HG03520 (cell line): ENCODE data around the gene TMEM145.

ENCODE experiments used
- ATAC-seq: cut with Tn5 transposase; IDR thresholded peaks from one replicate; pipeline ENCODE4 v1.9.1; 2021; ENCODE audit warnings: mild to moderate bottlenecking, moderate library complexity; ENCODE audit not compliant: unreplicated experiment

Gene TMEM145

GRCh38 chr19:42277821-42278451, 35.2 kb upstream of the TMEM145 start:
- ATAC-seq, result no peak

DNA sequence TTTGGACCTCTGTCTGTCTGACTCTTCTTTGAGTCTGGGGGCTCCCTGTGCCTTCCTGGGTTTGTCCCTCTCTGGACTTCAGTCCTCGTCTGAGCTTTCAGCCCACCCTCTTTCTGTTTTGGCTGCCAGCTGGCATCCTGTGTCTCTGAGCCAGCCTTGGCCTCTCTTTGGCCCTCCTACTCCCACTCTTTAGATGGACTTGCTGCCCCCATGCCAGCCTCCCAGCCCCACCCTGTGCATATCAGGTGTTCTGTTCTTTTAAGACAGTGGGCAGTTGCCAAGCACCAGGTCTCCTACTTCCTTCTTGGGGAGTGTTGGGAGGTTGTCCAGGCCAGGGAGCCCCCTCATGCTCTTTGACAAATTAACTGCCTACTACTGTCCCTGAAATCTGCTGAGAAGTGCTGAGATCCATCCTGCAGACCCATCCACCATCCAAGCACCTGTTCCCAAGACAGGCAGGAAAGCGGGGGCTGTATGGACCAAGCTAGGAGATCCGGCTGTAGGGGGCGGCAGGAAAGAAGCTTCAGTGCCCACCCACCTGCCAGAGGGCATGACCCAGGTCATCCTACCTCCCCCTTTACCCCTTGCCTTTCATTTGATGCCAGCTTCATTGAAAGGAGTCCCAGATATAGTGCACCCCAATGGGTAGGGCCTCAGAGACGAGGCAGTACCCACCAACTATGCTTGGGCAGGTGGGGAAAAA, 34.5 kb upstream of the TMEM145 start:
- no peak for ATAC-seq

GRCh38 chr19:42279155-42279901, 33.8 kb upstream of the TMEM145 start:
- no peak for ATAC-seq

- ATAC-seq, result no peak
Measured at GRCh38 chr19:42279902-42280814, 33.0 kb upstream of the TMEM145 start.

- no peak for ATAC-seq
Measured at GRCh38 chr19:42280815-42281145, 32.3 kb upstream of the TMEM145 start.

DNA sequence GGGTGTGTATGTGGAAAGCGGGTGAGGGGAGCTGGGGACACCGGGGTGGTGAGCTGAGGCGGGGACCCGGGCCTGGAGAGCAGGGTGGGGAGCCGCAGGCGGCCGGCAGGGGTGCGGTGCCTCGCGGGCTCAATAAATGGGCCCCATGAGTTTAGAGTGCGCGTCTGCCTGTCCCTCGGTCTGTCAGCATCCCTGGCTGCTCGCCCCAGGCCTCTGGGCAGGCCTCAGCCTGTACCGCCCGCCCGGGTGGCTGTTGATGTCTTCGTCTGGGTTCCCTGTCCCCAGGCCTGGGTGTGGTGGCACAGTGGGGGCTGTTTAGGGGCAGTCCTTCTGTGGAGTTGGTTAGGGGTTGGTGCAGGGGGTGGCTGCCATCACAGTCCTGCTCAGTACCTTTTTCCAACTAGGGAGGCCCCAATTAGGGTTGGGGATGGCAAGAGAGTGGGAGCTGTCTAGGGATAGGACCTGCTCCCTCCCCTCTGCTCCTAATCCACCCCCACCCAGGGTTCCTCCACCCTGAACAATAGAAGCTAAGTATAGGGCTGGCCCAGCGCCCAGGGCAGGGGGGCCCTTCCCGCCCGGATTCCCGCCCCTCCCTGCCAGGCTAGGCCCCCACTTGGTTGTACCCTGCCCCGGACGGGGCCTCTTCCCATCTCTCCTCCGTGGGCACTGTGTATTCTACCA, 31.8 kb upstream of the TMEM145 start:
- ATAC-seq, result no peak

DNA sequence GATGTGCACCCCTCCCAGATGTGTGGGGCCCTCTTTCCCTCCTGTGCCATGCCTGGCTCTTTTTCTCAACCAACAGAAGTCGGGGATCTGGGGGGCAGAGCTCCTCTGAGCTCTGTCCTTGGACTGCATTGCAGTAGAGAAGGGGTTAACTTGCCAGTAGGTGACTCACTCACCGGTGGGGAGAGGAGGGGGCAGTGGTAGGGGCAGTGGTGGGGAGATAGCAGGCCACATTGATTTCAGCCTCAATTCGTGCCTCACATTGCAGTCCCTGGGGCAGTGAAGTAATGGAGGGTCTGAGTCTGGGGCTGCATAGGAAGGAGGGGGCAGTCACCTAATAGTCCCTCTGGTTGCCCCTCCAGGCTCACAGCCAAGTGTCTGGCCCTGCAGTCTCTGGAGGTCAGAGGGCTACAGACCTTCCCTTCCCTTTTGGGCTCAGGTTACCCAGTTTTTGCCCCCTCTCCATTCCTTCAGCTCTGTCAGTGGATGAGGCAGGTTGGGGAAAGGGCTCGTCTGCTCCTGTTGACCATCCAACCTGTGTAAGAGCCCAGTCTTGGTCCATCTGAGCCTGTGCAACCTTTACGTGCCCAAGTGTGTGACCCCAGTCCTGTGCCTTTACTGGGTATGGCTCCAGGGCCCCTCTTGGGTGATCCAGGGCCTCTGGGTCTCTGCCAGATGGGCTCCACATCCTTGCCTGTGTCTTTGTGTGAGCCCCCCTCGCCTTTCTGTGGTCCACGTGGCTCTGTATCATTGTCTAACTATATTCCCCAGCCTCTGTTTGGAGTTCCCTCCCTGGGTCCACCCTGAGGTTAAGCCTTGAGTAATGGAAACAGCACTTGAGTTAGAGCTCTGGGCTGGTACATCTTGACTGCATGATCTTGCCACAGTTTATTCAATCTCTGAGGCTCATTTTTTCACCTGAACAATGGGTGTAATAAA, 31.0 kb upstream of the TMEM145 start:
- no peak for ATAC-seq

DNA sequence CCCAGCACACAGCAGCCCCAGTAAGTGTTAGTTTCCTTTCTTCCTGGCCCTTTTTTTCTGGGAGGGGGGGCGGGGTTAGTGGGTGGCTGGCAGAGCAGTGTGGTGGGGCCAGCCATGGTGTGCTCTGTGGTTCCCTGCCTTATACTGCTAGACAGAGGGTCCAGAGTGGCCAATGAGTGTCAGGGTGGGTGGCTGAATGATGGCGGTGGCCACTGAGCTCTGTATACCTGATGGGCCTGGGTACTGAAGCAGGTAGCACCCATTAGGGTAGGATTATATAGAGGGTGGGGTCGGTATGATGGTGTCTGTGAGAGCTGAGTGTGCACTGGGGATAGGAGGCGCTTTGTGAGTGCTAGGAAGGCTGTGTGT, 30.3 kb upstream of the TMEM145 start:
- ATAC-seq, result no peak

DNA sequence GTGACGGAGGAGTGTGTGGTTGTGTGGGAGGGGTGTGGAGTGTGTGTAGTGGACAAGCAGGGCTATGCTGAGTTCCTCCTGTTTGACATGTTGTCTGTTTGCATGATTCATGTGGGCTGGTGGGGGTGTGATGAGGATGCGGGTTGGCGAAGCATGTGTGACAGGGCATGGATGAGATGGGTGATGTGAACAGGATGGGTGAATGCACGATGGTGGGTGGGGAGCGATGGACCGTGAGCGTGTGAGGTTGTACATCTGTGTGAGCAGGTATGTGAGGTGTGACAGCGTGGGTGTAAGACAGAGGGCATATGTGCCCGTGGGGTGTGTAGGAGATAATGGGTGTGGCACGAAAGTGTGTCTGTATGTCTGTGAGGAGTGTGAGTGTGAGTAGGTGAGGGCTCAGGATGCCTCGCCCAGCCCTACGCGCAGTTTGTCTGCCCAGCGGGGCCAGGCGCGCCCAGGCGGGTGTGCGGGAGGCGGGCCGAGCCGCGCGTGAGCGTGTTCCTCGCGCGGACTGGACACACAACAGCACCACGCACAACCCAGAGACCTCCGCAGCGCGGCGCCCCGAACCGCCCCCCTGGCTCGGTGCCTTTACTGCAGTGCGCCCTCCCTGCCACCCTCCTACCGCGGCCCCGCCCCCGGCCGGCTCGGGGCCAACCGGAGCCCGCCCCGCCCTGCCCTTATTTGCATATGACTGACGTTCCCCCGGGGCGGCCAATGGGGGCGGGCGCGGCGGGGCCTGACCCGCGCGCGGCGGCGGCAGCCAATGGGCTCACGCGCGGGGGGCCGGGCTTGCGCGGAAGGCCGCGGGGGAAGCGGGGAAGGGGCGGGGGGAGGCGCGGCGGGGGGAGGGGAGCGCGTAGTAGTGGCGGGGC, 29.7 kb upstream of the TMEM145 start:
- peak; percentile 35 for ATAC-seq

DNA sequence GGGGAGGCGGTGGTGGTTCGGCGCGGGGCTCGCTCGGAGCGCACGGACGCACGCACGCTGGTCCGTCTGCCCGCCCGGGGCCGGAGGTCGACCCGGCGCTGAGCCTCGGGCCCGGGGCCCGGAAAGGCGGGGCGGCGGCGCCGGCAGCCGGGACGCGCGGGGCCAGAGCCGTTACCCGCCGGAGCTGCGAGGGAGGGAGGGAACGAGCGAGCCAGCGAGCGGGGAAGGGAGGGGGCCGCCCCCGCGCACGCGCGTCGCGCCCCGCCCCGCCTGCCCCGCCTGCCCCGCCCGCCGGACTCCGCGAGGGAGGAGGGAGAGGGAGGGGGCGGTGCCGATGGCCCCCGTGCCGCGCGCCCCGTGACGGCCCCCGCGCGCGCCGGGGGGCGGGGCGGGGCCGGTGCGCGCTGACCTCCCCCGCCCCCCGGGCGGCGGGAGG, 29.0 kb upstream of the TMEM145 start:
- peak; percentile 28 for ATAC-seq

- ATAC-seq, result no peak
Measured at GRCh38 chr19:42284591-42285341, 28.3 kb upstream of the TMEM145 start.

DNA sequence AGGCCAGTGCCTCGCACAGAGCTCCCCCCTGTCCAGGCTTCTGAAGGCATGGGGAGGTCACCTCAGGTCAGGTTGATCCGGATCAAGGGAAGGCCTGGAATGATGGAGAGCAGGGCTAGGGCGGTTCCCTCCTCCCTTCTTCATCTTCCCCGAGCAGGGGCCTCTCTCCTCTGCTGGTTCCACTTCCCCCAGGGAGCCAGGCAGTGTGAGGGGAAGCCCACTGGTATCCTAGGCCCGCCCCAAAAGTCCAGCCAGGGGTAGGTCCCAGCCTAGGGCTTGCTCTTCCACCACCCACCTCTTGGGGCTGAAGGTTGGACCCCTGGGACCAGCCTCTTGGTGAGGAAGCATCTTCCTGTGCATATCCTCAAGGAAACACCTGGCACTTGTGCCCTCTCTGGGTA, 27.6 kb upstream of the TMEM145 start:
- no peak for ATAC-seq

DNA sequence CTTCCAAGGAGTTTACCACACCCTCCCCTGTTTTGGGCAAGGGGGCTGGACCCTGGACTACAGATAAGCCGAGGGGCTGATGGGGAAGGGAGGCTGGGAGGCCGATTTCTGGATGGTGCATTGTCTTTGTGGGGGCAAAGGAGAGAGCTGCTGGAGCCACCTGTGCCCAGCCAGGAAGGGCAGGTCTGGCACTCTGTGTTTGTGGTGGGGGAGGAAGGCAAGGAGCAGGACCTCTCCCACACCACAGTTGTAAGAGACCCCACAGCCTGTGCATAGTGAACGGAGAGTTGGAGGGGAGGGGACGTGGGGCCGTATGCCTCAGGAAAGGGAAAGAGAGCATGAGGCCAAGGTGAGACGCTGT, 27.1 kb upstream of the TMEM145 start:
- ATAC-seq, result no peak

DNA sequence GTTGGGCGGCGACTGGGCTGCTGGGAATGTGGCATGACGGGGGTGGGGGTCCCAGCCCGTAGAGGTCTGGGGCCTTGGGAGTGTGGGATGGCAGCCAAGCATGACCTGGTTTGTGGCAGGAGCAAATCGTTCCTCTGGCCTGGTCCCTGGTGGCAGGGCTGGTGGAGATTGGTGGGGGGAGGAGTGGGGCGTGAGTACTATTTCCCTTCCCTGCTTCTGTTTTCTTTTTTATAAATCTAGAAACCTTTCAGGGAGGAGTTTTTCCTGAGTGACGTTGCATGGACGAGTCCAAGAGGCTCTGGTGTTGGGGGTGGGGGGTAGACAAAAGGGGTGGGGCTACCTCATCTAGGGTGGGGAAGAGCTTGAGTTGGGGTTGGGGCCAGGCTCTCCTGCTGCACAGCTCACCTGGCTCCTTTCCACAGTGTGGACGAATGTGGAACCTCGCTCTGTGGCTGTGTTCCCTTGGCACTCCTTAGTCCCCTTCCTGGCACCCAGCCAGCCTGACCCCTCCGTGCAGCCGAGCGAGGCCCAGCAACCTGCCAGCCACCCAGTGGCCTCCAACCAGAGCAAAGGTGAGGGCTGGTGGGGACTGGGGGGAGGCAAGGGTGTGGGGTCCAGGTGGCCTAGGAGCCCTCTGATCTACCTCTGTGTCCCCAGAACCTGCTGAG, 26.6 kb upstream of the TMEM145 start:
- no peak for ATAC-seq

GRCh38 chr19:42287017-42287826, 25.9 kb upstream of the TMEM145 start:
- no peak for ATAC-seq

DNA sequence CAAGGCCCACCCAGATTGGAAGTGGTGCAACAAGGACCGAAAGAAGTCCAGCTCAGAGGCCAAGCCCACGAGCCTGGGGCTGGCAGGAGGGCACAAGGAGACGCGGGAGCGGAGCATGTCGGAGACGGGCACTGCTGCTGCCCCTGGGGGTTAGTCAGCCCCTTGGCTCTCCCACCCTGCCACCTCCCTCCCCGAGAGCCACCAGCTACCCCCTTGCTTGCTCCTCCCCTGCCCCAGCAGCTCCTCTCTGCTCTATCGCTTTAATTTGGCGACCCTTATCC, 25.3 kb upstream of the TMEM145 start:
- ATAC-seq, result no peak

- no peak for ATAC-seq
Measured at GRCh38 chr19:42288387-42288786, 24.7 kb upstream of the TMEM145 start.
